H1 (cell line): ENCODE data around the gene NEURL1. TPM values are rescaled to one million over a fixed set of nuclear protein-coding genes. Genes with fewer than 3 reads are reported as not detected.

Source experiments
- CTCF ChIA-PET: fragments of 300-600 bp; sonication (Branson Sonifier 250); formaldehyde crosslinking; loops from one replicate; lab custom pipeline; 2021; ENCODE audit not compliant: partially characterized antibody; lab: Charles Lee
- POLR2A ChIA-PET: fragments of 300-600 bp; sonication (Branson Sonifier 250); formaldehyde crosslinking; loops from one replicate; lab custom pipeline; 2021; ENCODE audit warnings: inconsistent platforms; ENCODE audit not compliant: partially characterized antibody; lab: Charles Lee
- DNase-seq, 2 experiments: peaks; one replicate each; pipeline versions ENCODE4 v3.0.0 to v3.0.0-alpha.2; 2010 to 2022; ENCODE audit warnings: low spot score in 2 of 2, low read depth in 1 of 2, mixed read lengths in 1 of 2
- FAIRE-seq: peaks from 2 replicates; lab custom pipeline; 2011; peaks lifted over from hg19 to GRCh38; lab: Jason Lieb, UNC
- H2AFZ ChIP-seq: 2 replicates; pipeline ENCODE4 v1.8.1; 2012; ENCODE audit warnings: low read length, inconsistent platforms
- H2AK5ac ChIP-seq: 2 replicates; pipeline ENCODE4 v1.6.1; 2013; ENCODE audit warnings: low read depth, low read length
- H2BK120ac ChIP-seq: replicated peaks from 2 replicates; pipeline ENCODE3; 2013; ENCODE audit warnings: low read depth, low read length, inconsistent platforms
- H2BK12ac ChIP-seq: 2 replicates; pipeline ENCODE4 v1.6.1; 2013; ENCODE audit warnings: low read depth, low read length
- H2BK15ac ChIP-seq: 2 replicates; pipeline ENCODE4 v1.6.1; 2013; ENCODE audit warnings: low read length
- H2BK20ac ChIP-seq: 2 replicates; pipeline ENCODE4 v1.6.1; 2013; ENCODE audit warnings: low read length
- H2BK5ac ChIP-seq: 2 replicates; pipeline ENCODE4 v1.6.1; 2013; ENCODE audit warnings: low read depth, low read length
- H3K14ac ChIP-seq: 2 replicates; pipeline ENCODE4 v1.6.1; 2013; ENCODE audit warnings: inconsistent platforms; ENCODE audit not compliant: insufficient read length
- H3K18ac ChIP-seq: 2 replicates; pipeline ENCODE4 v1.6.1; 2013; ENCODE audit warnings: low read length; ENCODE audit errors: extremely low read depth
- H3K23ac ChIP-seq: 2 replicates; pipeline ENCODE4 v1.6.1; 2013; ENCODE audit warnings: inconsistent platforms; ENCODE audit not compliant: insufficient read length
- H3K23me2 ChIP-seq: 2 replicates; pipeline ENCODE4 v1.6.1; 2013; ENCODE audit warnings: low read depth, low read length
- H3K27ac ChIP-seq: 2 replicates; pipeline ENCODE4 v1.6.1; 2011; ENCODE audit warnings: low read depth, low read length, inconsistent platforms
- H3K27me3 ChIP-seq, 4 experiments: replicated peaks in 1 of 4; 1 replicate in 1 of 4; 2 replicates in 3 of 4; pipeline versions ENCODE4 v1.6.1 to v1.8.1; 2011 to 2013; ENCODE audit warnings: low read length in 3 of 4, mild to moderate bottlenecking in 3 of 4, inconsistent platforms in 2 of 4, mixed read lengths in 2 of 4, moderate library complexity in 1 of 4; ENCODE audit not compliant: control insufficient read depth in 3 of 4, insufficient read depth in 3 of 4; ENCODE audit errors: extremely low read depth in 1 of 4
- H3K36me3 ChIP-seq, 4 experiments: 2 replicates each; pipeline versions ENCODE4 v1.6.1 to v1.8.1; 2011 to 2013; ENCODE audit warnings: mild to moderate bottlenecking in 4 of 4, low read length in 3 of 4, moderate library complexity in 2 of 4, control low read depth in 1 of 4, inconsistent platforms in 1 of 4; ENCODE audit not compliant: insufficient read depth in 4 of 4, control insufficient read depth in 2 of 4
- H3K4ac ChIP-seq: replicated peaks from 2 replicates; pipeline ENCODE3; 2013; ENCODE audit warnings: low read length, low read depth, mixed read lengths, inconsistent platforms; ENCODE audit not compliant: insufficient read length
- H3K4me1 ChIP-seq, 4 experiments: replicated peaks in 1 of 4; 1 replicate in 1 of 4; 2 replicates in 3 of 4; pipeline versions ENCODE4 v1.6.1 to v1.8.1; 2011 to 2013; ENCODE audit warnings: low read length in 3 of 4, inconsistent platforms in 2 of 4, mixed read lengths in 1 of 4; ENCODE audit not compliant: insufficient read depth in 4 of 4, control insufficient read depth in 3 of 4
- H3K4me2 ChIP-seq, 2 experiments: 2 replicates each; pipeline versions ENCODE4 v1.6.1 to v1.8.1; 2011 to 2013; ENCODE audit warnings: low read depth in 2 of 2, low read length in 2 of 2, control low read depth in 1 of 2, inconsistent platforms in 1 of 2, mild to moderate bottlenecking in 1 of 2; ENCODE audit not compliant: insufficient read depth in 1 of 2
- H3K4me3 ChIP-seq, 4 experiments: fragments of 200-600, 300-600 bp in 1 of 4; sonication (generic), shearing (Covaris generic), sonication (Bioruptor Twin) in 1 of 4; 2 replicates each; pipeline versions ENCODE4 v1.5.1 to v1.8.1; 2011 to 2016; ENCODE audit warnings: low read length in 4 of 4, low read depth in 3 of 4, control low read depth in 2 of 4, inconsistent platforms in 2 of 4, mild to moderate bottlenecking in 2 of 4, mixed read lengths in 1 of 4, moderate library complexity in 1 of 4; ENCODE audit not compliant: insufficient read depth in 2 of 4; ENCODE audit errors: extremely low read depth in 1 of 4
- H3K56ac ChIP-seq: replicated peaks from 2 replicates; pipeline ENCODE3; 2013; ENCODE audit warnings: low read depth, mild to moderate bottlenecking, mixed read lengths, low read length, inconsistent platforms; ENCODE audit not compliant: insufficient read length
- H3K79me1 ChIP-seq: 2 replicates; pipeline ENCODE4 v1.6.1; 2013; ENCODE audit warnings: low read depth, low read length, control low read depth
- H3K79me2 ChIP-seq, 2 experiments: 2 replicates each; pipeline versions ENCODE4 v1.6.1 to v1.8.1; 2012 to 2013; ENCODE audit warnings: low read length in 2 of 2, mild to moderate bottlenecking in 2 of 2, inconsistent platforms in 1 of 2; ENCODE audit not compliant: insufficient read depth in 2 of 2, control insufficient read depth in 1 of 2
- H3K9ac ChIP-seq, 4 experiments: replicated peaks in 1 of 4; 1 replicate in 1 of 4; 2 replicates in 3 of 4; pipeline versions ENCODE4 v1.6.1 to v1.8.1; 2011 to 2013; ENCODE audit warnings: low read depth in 3 of 4, low read length in 3 of 4, control low read depth in 2 of 4, mild to moderate bottlenecking in 2 of 4, moderate library complexity in 2 of 4, inconsistent platforms in 1 of 4; ENCODE audit errors: extremely low read depth in 1 of 4
- H3K9me3 ChIP-seq, 2 experiments: 2 replicates each; pipeline versions ENCODE4 v1.6.1 to v1.8.1; 2012 to 2013; ENCODE audit warnings: mild to moderate bottlenecking in 2 of 2, moderate library complexity in 2 of 2, control low read depth in 1 of 2, inconsistent platforms in 1 of 2, low read depth in 1 of 2, low read length in 1 of 2, mixed read lengths in 1 of 2; ENCODE audit not compliant: insufficient read depth in 2 of 2
- H4K20me1 ChIP-seq, 2 experiments: replicated peaks in 1 of 2; 2 replicates each; pipeline versions ENCODE3 to v1.8.1; 2011 to 2013; ENCODE audit warnings: inconsistent platforms in 2 of 2, low read length in 2 of 2, mild to moderate bottlenecking in 1 of 2; ENCODE audit not compliant: insufficient read depth in 2 of 2, control insufficient read depth in 1 of 2
- H4K5ac ChIP-seq: 2 replicates; pipeline ENCODE4 v1.6.1; 2013; ENCODE audit warnings: low read length, low read depth, mixed read lengths, inconsistent platforms; ENCODE audit not compliant: insufficient read length
- H4K8ac ChIP-seq: 2 replicates; pipeline ENCODE4 v1.8.0; 2013; ENCODE audit warnings: mild to moderate bottlenecking, moderate library complexity, low read length, inconsistent platforms; ENCODE audit not compliant: insufficient read depth; ENCODE audit errors: extremely low read depth
- H4K91ac ChIP-seq: replicated peaks from 2 replicates; pipeline ENCODE3; 2013; ENCODE audit warnings: low read length, mixed read lengths, inconsistent platforms; ENCODE audit not compliant: insufficient read length
- BRCA1 ChIP-seq: IDR thresholded peaks from 2 replicates; pipeline ENCODE4 v1.6.1; 2012; ENCODE audit warnings: low read depth, low read length, improper control_type of control experiment
- HDAC6 ChIP-seq: IDR thresholded peaks from one replicate; pipeline ENCODE4 v1.7.1; 2012; ENCODE audit warnings: low read depth, mild to moderate bottlenecking, inconsistent platforms, low read length, moderate library complexity
- MAFK ChIP-seq: IDR thresholded peaks from 2 replicates; pipeline ENCODE4 v1.6.1; 2012; ENCODE audit warnings: low read depth, mild to moderate bottlenecking, improper control_type of control experiment, low read length
- NRF1 ChIP-seq: IDR thresholded peaks from 2 replicates; pipeline ENCODE4 v1.6.1; 2011; ENCODE audit warnings: mild to moderate bottlenecking, low read depth, low read length, improper control_type of control experiment
- ZNF274 ChIP-seq: IDR thresholded peaks from 2 replicates; pipeline ENCODE4 v1.7.0; 2012; ENCODE audit warnings: low read length, borderline replicate concordance; ENCODE audit errors: extremely low read depth
- WGBS, 2 experiments: shearing (Covaris generic) in 1 of 2; methylation state at CpG; one replicate each; pipeline versions ENCODE4 v1.1.6 to v1.1.7; 2013 to 2015; ENCODE audit warnings: low lambda C conversion rate in 2 of 2, mixed read lengths in 2 of 2, inconsistent platforms in 1 of 2, low coverage in 1 of 2, missing lambda C conversion rate in 1 of 2; ENCODE audit not compliant: insufficient replicate concordance in 2 of 2, insufficient coverage in 1 of 2, insufficient read length in 1 of 2; ENCODE audit errors: extremely low coverage in 1 of 2, missing lambda C conversion rate in 1 of 2; 5-methylcytosine and 5-hydroxymethylcytosine counted together
- polyA plus RNA-seq, 7 experiments: library from polyadenylated mRNA; depleted of rRNA in 3 of 7; stranded (reverse) in 5 of 7; unstranded in 2 of 7; fragments of >200 nt in 5 of 7; fragments of 200-250 nt in 2 of 7; gene quantifications; 1 replicate in 5 of 7; 2 replicates in 1 of 7; 4 replicates in 1 of 7; pipeline versions ENCODE4 v1.2.1 to v1.2.3, GENCODE V29; 2011 to 2013; ENCODE audit warnings: missing spikeins in 2 of 7, mixed read lengths in 2 of 7
- total RNA-seq: library from RNA; stranded (reverse); fragmentation: NEBNext Ultra II Directional; extraction: Animal tissue kit (Norgen Biotek cat#: 25700); gene quantifications from 2 replicates; pipeline ENCODE4 v1.2.1, GENCODE V29; 2021

NEURL1 gene
- total and polyA plus RNA-seq, 2 of the 8 experiments (the other 6 are each of a cell fraction or from before 2014, with no cell fraction given): 0.54 to 0.58 TPM

GRCh38 chr10:103548006-103548405, 54.5 kb downstream of the NEURL1 start:
- ChIA-PET POLR2A (interaction anchor here (0.9 kb wide), 1 partner anchor 71 kb away, joined by 3 read pairs; no protein-coding TSS in a partner anchor), CTCF (interaction anchor here (1.0 to 6.4 kb wide), 10 partner anchors 8 to 337 kb away, joined by 3 to 64 read pairs (median 3); no protein-coding TSS in a partner anchor)
- Histone ChIP-seq H3K9me3 (no peaks in the 10 kb centered on the region), H2BK12ac (no peak overlapping the region), H3K4me3 (no peak overlapping the region), H3K27ac (no peak overlapping the region), H2BK120ac (no peak overlapping the region), H3K27me3 (0 out of 7 replicates have a peak, but pooled peaks cover 0 to 2% (median 0%) of the 10 kb centered on the region in 4 experiments), H2BK5ac (no peak overlapping the region), H4K20me1 (no peaks in the 10 kb centered on the region), H3K14ac (no peak overlapping the region), H3K18ac (no peak overlapping the region), H3K9ac (no peak overlapping the region), H4K8ac (no peak overlapping the region), H4K5ac (no peak overlapping the region), H2AFZ (no peak overlapping the region), H3K4me1 (peaks cover 0 to 5% (median 3%) of the 10 kb centered on the region in 4 experiments; a peak in 4 of 7 replicates), H2BK20ac (no peak overlapping the region), H3K36me3 (no peaks in the 10 kb centered on the region), H3K56ac (no peak overlapping the region), H2AK5ac (no peak overlapping the region), H3K4me2 (no peak overlapping the region), H3K23me2 (no peaks in the 10 kb centered on the region), H3K79me1 (no peaks in the 10 kb centered on the region), H2BK15ac (no peak overlapping the region), H3K23ac (no peak overlapping the region), H4K91ac (no peak overlapping the region), H3K79me2 (no peaks in the 10 kb centered on the region), H3K4ac (no peak overlapping the region)
- WGBS, 2 experiments: 94% methylated on average over 3 of the region's 3 CpGs; no CpG with 5 or more reads in 1 of the 2 experiments
- DNase-seq: no peak
- TF ChIP-seq MAFK (no peak), HDAC6 (no peak), NRF1 (no peak), ZNF274 (no peak), BRCA1 (no peak)
- FAIRE-seq: no peak
